B cell (primary cell): Measurements from ENCODE around the gene SFMBT2. TPM values are rescaled to one million over a fixed set of nuclear protein-coding genes. Genes with fewer than 3 reads are reported as not detected.
"Not testable (repeated sequence)": the region's sequence is repeated elsewhere in the genome, so short reads cannot be mapped to it uniquely, and the experiment has no call there.

Source experiments
- ATAC-seq: fragments of 200-7000 bp; cut with Tn5 transposase; one replicate; pipeline ENCODE4 v1.10.0; 2021; ENCODE audit warnings: low read depth, mild to moderate bottlenecking, moderate number of reproducible peaks, moderate library complexity
- CTCF ChIA-PET: fragments of 350-600 bp; sonication (Branson Sonifier 250); formaldehyde crosslinking; loops from one replicate; lab custom pipeline; 2021; ENCODE audit warnings: antibody characterized with exemption, inconsistent platforms; lab: Charles Lee
- POLR2A ChIA-PET: fragments of 350-600 bp; sonication (Branson Sonifier 250); formaldehyde crosslinking; loops from one replicate; lab custom pipeline; 2021; ENCODE audit warnings: antibody characterized with exemption; lab: Charles Lee
- DNase-seq: peaks from one replicate; pipeline ENCODE4 v3.0.0; 2013
- H2AFZ ChIP-seq: 2 replicates; pipeline ENCODE4 v1.6.1; 2012; ENCODE audit warnings: mild to moderate bottlenecking, low read depth, low read length; ENCODE audit not compliant: insufficient read depth, poor library complexity, severe bottlenecking
- H3K27ac ChIP-seq, 2 donors: 1 replicate in 1 of 2; 2 replicates in 1 of 2; pipeline ENCODE4 v1.5.1; 2012 to 2013; ENCODE audit warnings: low read length in 2 of 2, mild to moderate bottlenecking in 2 of 2, moderate library complexity in 1 of 2
- H3K27me3 ChIP-seq, 4 experiments: fragments of 200-600 bp in 1 of 4; sonication (generic) in 1 of 4; replicated peaks in 1 of 4; 1 replicate in 2 of 4; 2 replicates in 2 of 4; pipeline versions ENCODE4 v1.6.1 to v1.7.0; 2013 to 2016; ENCODE audit warnings: low read length in 3 of 4, mild to moderate bottlenecking in 2 of 4, mixed read lengths in 1 of 4, moderate library complexity in 1 of 4; ENCODE audit not compliant: insufficient read depth in 4 of 4, control insufficient read depth in 3 of 4; ENCODE audit errors: control extremely low read depth in 1 of 4
- H3K36me3 ChIP-seq, 2 experiments: replicated peaks in 1 of 2; 1 replicate in 1 of 2; 2 replicates in 1 of 2; pipeline versions ENCODE4 v1.6.1 to v1.7.1; 2013; ENCODE audit warnings: low read length in 1 of 2; ENCODE audit not compliant: insufficient read depth in 2 of 2, control insufficient read depth in 1 of 2; ENCODE audit errors: control extremely low read depth in 1 of 2, extremely low read depth in 1 of 2
- H3K4me1 ChIP-seq, 2 donors: fragments of 200-600 bp in 1 of 2; sonication (generic) in 1 of 2; 1 replicate in 1 of 2; 2 replicates in 1 of 2; pipeline versions ENCODE4 v1.5.1 to v1.6.1; 2013 to 2017; ENCODE audit warnings: low read length in 2 of 2; ENCODE audit not compliant: control insufficient read depth in 2 of 2, insufficient read depth in 2 of 2
- H3K4me2 ChIP-seq: replicated peaks from 2 replicates; pipeline ENCODE3; 2012; ENCODE audit warnings: mild to moderate bottlenecking, low read depth, low read length; ENCODE audit not compliant: poor library complexity, severe bottlenecking
- H3K4me3 ChIP-seq, 5 experiments: fragments of 200-600 bp in 1 of 5; sonication (generic) in 1 of 5; 1 replicate in 3 of 5; 2 replicates in 2 of 5; pipeline versions ENCODE4 v1.5.1 to v1.7.0; 2011 to 2016; ENCODE audit warnings: low read length in 4 of 5, mild to moderate bottlenecking in 4 of 5, low read depth in 2 of 5, control low read depth in 1 of 5, moderate library complexity in 1 of 5; ENCODE audit not compliant: insufficient read depth in 1 of 5; ENCODE audit errors: control extremely low read depth in 1 of 5, extremely low read depth in 1 of 5
- H3K79me2 ChIP-seq: fragments of 200-600 bp; sonication (generic); one replicate; pipeline ENCODE4 v1.6.0; 2016; ENCODE audit warnings: low read length; ENCODE audit not compliant: control insufficient read depth, insufficient read depth
- H3K9ac ChIP-seq: fragments of 200-600 bp; sonication (generic); 2 replicates; pipeline ENCODE4 v1.6.1; 2017; ENCODE audit warnings: mild to moderate bottlenecking, low read length, moderate library complexity
- H3K9me3 ChIP-seq, 3 donors: one replicate each; pipeline versions ENCODE4 v1.6.1 to v1.7.1; 2013; ENCODE audit warnings: low read length in 2 of 3; ENCODE audit not compliant: control insufficient read depth in 2 of 3, insufficient read depth in 1 of 3; ENCODE audit errors: control extremely low read depth in 1 of 3
- H4K20me1 ChIP-seq: 2 replicates; pipeline ENCODE4 v1.6.0; 2012; ENCODE audit warnings: mild to moderate bottlenecking, low read length; ENCODE audit not compliant: insufficient read depth, control insufficient read depth, poor library complexity, severe bottlenecking
- H3K27ac Mint-ChIP-seq: one replicate; pipeline ENCODE4 v1.8.0; 2021; ENCODE audit warnings: mixed read lengths
- H3K27me3 Mint-ChIP-seq: one replicate; pipeline ENCODE4 v1.8.0; 2021; ENCODE audit warnings: mixed read lengths
- H3K4me1 Mint-ChIP-seq: one replicate; pipeline ENCODE4 v1.8.0; 2021; ENCODE audit warnings: mixed read lengths
- H3K4me3 Mint-ChIP-seq: one replicate; pipeline ENCODE4 v1.8.0; 2021; ENCODE audit warnings: mixed read lengths
- H3K9me3 Mint-ChIP-seq: one replicate; pipeline ENCODE4 v1.8.0; 2022; ENCODE audit warnings: mixed read lengths; ENCODE audit not compliant: insufficient read depth
- EZH2 ChIP-seq: IDR thresholded peaks from 2 replicates; pipeline ENCODE4 v1.6.1; 2012; ENCODE audit warnings: borderline replicate concordance, low read depth, mild to moderate bottlenecking, moderate library complexity, low read length; ENCODE audit not compliant: insufficient read depth, poor library complexity, severe bottlenecking
- WGBS: methylation state at CpG from one replicate; pipeline ENCODE4 v1.1.5; 2013; ENCODE audit warnings: missing lambda C conversion rate; ENCODE audit not compliant: insufficient coverage; 5-methylcytosine and 5-hydroxymethylcytosine counted together
- intact Hi-C: fragments of 100-400 bp; cut with micrococcal nuclease; formaldehyde crosslinking; loops from one replicate; pipeline ENCODE4 v1.10.0; 2022
- polyA plus RNA-seq: library from polyadenylated mRNA; depleted of rRNA; stranded (reverse); fragments of >200 nt; gene quantifications from 2 replicates; pipeline ENCODE4 v1.2.3, GENCODE V29; 2012
- total RNA-seq, 2 donors: library from RNA; stranded (reverse); fragments of 120-200 nt in 1 of 2; gene quantifications; 1 replicate in 1 of 2; 2 replicates in 1 of 2; pipeline versions ENCODE4 v1.2.3 to v1.2.4, GENCODE V29; 2013 to 2022
- TF ChIP-seq, protein P1 (sequence below): fragments of 200-600 bp; IDR thresholded peaks from one replicate; pipeline ENCODE4 v1.8.0; 2022; ENCODE audit warnings: antibody characterized with exemption, mild to moderate bottlenecking

SFMBT2 gene
- total and polyA plus RNA-seq, 2 donors (not counting 1 experiment from before 2014, with no cell fraction given), result 2.3 to 24.0 TPM

GRCh38 chr10:7218968-7219367 is 191.9 kb downstream of the SFMBT2 start:
- CTCF ChIA-PET, result no interaction called here
- Histone ChIP-seq H2AFZ (no peak overlapping the region), H3K79me2 (no peaks in the 10 kb centered on the region), H3K9me3 (peaks cover 1 to 12% (median 9%) of the 10 kb centered on the region in 3 donors), H3K4me1 (no peaks in the 10 kb centered on the region), H3K4me2 (no peak overlapping the region), H3K27me3 (no peaks in the 10 kb centered on the region), H3K9ac (no peak overlapping the region), H3K4me3 (no peak overlapping the region), H4K20me1 (no peaks in the 10 kb centered on the region), H3K36me3 (peaks cover 0 to 2% of the 10 kb centered on the region in 2 experiments), H3K27ac (no peak overlapping the region)
- DNase-seq (no peak), ATAC-seq (no peak)
- POLR2A ChIA-PET, result no interaction called here
- no peak for TF ChIP-seq EZH2
- TF ChIP-seq, protein P1, sequence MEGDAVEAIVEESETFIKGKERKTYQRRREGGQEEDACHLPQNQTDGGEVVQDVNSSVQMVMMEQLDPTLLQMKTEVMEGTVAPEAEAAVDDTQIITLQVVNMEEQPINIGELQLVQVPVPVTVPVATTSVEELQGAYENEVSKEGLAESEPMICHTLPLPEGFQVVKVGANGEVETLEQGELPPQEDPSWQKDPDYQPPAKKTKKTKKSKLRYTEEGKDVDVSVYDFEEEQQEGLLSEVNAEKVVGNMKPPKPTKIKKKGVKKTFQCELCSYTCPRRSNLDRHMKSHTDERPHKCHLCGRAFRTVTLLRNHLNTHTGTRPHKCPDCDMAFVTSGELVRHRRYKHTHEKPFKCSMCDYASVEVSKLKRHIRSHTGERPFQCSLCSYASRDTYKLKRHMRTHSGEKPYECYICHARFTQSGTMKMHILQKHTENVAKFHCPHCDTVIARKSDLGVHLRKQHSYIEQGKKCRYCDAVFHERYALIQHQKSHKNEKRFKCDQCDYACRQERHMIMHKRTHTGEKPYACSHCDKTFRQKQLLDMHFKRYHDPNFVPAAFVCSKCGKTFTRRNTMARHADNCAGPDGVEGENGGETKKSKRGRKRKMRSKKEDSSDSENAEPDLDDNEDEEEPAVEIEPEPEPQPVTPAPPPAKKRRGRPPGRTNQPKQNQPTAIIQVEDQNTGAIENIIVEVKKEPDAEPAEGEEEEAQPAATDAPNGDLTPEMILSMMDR, result no peak
- WGBS, result 91% methylated on average over 2 of the region's 3 CpGs
- no peak overlapping the region for H3K4me3 Mint-ChIP-seq
- intact Hi-C loops, result no loop called here
- H3K9me3 Mint-ChIP-seq, result peaks cover 6% of the 10 kb centered on the region
- no peaks in the 10 kb centered on the region for H3K4me1 Mint-ChIP-seq
- no peaks in the 10 kb centered on the region for H3K27me3 Mint-ChIP-seq
- H3K27ac Mint-ChIP-seq, result no peak overlapping the region

GRCh38 chr10:7212696-7213095 is 198.1 kb downstream of the SFMBT2 start:
- H4K20me1 ChIP-seq, H3K9me3 ChIP-seq, ATAC-seq, H3K79me2 ChIP-seq, H3K4me1 ChIP-seq, H2AFZ ChIP-seq, H3K4me2 ChIP-seq, H3K36me3 ChIP-seq, H3K4me3 Mint-ChIP-seq, H3K27me3 ChIP-seq, H3K9ac ChIP-seq, H3K27ac Mint-ChIP-seq, POLR2A ChIA-PET, CTCF ChIA-PET, H3K9me3 Mint-ChIP-seq, intact Hi-C loops, H3K4me3 ChIP-seq, H3K4me1 Mint-ChIP-seq, H3K27me3 Mint-ChIP-seq, DNase-seq, H3K27ac ChIP-seq: not testable (repeated sequence)
- WGBS, result 100% methylated on average over 1 of the region's 3 CpGs
